ENCODE results near the gene FAM228A.
A peak's percentile ranks its signal among the peaks of the same experiment; 100 is the strongest.
"Not testable (repeated sequence)": the region's sequence is repeated elsewhere in the genome, so short reads cannot be mapped to it uniquely, and the experiment has no call there.

The FAM228A gene

DNA sequence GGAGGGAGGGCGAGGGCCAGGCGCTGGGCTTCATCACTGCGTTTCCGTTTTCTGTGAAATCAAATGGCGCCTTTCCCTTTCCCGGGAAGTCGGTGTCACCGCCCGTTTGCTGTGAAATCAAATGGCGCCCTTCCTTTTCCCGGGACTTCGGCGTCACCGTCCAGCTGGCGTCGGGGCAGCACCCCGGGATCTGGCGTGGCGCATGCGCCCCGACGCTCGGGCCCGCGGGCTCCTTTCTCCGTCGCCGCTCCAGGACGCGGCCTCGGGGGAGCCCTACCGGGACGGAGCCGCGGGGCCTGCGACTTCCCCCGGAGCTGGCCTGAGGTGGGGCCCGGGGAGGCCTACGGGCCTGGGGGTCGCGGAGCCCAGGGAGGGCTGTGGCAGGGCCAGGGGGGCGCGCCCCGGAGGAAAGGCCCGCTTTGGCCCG lies at the start of gene FAM228A:
Gene FAM228A, plus strand, starts transcription at position 203 of the 427 bp plus-strand sequence. CDS start 428 bp downstream, outside the sequence.
- DNase-seq (ENCODE audit: low spot score): no peak

DNA sequence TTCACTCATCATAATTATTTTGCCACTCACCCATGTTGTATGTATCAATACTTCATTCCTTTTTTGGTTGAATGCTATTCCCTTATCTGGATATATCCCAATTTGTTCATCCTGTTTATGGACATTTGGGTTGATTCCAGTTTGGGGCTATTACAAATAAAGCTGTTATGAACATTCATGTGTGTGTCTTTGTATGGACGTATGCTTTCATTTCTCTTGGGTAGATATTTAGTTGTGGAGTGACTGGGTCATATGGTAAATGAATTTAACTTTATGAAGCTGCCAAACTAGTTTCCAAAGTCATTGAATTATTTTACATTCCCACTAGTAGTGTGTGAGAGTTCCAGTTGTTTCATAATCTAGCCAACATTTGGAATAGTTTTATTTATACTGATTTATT lies 48.9 kb upstream of the FAM228A start:
- DNase-seq (ENCODE audit: low spot score): no peak

DNA sequence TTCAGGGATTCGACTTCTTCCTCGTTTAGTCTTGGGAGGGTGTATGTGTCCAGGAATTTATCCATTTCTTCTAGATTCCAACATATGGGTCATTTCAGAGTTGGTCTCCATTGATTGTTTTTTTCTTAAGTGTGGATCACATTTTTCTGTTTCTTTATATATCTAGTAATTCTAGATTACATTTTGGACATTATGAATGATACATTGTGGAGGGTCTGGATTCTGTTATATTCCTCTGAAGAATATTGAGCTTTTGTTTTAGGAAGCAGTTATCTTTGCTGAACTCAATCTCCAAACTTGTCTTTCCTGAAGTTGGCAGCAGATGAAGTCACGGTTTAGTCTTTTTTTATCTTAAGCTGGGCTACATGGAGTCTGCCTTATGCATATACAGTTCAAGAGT lies 42.3 kb upstream of the FAM228A start:
- DNase-seq (ENCODE audit: low spot score): no peak

DNA sequence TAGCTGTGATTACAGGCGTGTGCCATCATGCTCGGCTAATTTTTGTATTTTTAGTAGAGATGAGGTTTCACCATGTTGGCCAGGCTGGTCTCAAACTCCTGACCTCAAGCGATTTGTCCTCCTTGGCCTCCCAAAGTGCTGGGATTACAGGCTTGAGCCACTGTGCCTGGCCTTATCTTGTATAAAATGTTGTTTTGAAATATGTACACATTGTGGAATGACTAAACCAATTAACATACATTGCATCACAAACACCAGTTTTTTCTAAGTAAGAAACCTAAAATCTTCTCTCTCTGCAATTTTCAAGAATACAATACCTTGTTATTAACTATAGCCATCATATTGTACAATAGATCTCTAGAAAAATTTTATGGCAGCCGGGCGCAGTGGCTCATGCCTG lies 34.5 kb upstream of the FAM228A start:
- not testable (repeated sequence) for DNase-seq (ENCODE audit: low spot score)

DNA sequence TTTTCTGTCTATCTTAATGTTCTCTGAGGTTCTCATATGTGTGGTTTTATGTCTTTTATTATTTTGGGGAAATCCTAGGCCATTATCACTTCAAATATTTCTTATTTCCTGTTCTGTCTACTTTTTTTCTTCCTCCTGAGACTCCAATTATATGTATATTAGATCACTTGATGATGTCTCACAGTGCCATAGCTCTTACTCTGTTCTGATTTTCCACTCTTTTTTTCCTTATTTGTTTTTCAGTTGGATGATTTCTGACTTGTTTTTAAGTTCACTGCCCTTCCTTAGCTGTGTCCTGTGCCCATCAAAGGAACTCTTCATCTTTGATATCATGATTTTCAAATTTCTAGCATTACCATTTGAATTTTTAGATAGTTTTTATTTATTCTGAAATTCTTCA lies 27.5 kb upstream of the FAM228A start:
- DNase-seq (ENCODE audit: low spot score): no peak

DNA sequence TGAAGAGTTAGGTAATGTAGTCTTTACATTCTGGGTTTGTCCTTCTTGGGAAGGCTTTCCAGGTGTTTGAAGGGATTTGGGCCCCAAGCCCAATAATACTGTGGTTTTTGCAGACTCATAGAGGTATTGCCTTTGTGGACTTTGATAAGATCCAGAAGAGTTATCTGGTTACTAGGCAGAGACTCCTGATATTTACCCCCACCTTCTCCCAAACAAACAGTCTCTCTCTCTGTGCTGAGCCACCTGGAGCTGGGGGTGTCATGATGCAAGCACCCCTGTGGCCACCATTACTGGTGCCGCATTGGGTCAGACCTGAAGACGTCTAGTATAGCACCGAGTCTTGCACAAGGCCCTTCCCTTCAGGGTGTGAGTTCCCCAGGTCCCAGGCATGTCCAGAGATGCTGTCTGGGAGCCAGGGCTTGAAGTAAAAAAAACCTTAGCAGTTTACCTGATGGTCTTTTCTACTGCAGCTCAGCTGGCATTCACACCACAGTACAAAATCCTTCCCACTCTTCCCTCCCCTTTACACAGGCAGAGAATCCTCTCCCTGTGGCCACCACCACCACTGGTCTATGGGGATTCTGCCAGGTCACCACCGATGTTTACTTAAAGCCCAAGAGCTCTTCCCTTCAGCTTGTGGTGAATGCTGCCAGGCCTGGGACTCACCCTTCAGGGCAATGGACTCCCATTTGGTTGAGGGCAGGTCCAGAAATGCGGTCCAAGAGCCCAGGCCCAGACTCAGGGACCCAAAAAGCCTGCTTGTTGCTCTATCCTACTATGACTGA lies 22.2 kb upstream of the FAM228A start:
- DNase-seq (ENCODE audit: low spot score): no peak

- DNase-seq (ENCODE audit: low spot score): peak; percentile 21
These were observed 21.4 kb upstream of the FAM228A start for GRCh38 chr2:24153478-24153877.

DNA sequence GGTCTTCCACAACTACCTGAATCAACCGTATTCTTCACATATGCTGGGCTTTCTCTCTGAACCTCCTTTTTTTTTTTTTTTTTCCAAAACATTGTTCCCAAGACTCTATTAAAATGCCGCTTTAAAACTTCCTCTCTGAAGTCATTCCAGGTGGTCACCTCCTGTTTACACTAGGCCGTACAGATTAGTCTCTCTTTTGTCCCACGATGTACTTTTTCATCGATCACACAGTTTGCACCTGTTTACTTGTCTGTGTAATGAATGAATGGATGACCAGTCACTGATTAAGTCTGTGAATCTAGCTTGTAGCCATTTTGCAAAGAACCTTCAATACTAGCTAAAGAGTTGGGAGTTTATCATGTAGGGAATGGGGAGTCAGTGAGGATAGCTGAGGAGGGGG lies 16.7 kb upstream of the FAM228A start:
- DNase-seq (ENCODE audit: low spot score): no peak

- no peak for DNase-seq (ENCODE audit: low spot score)
These were observed 15.1 kb upstream of the FAM228A start for GRCh38 chr2:24159708-24160107.

DNA sequence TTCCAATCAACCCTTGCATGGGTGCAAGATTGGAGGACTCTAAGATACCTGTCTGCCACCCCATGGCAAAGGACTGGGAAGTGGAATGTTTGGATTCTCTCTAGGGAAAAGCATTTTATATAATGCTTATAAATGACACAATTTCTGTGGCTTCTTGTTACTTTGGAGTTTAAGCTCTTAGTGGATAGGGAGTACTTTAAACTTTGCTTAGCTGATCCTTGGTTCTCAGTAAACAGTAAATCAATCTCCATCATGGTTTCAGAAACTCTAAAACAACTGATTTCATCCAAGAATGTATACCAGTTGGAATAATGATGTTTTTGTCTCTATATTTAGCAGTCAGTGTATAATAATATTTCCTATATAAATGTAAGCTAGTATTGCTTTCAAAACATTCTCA lies 14.1 kb upstream of the FAM228A start:
- no peak for DNase-seq (ENCODE audit: low spot score)

- no peak for DNase-seq (ENCODE audit: low spot score)
These were observed 12.4 kb upstream of the FAM228A start for GRCh38 chr2:24162494-24162893.

DNA sequence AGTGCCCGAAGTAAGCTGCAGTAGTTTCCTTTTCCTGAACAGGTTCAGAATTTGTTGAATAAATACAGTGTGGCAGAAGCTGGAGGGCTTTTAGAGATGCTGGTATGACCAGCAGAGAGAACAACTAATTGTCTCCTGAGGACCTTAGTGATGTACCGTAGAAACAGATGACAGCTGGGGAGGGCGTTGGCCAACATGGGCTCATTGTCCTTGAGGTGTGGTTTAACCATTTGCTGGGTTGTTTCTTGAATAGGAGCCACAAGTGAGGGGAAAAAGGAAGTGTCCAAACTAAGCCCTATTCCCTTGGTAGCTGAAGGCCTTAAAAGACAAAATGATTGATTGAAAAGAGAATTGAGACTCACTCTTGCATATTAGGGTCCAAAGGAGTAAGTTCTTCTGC lies 11.7 kb upstream of the FAM228A start:
- DNase-seq (ENCODE audit: low spot score): no peak

DNA sequence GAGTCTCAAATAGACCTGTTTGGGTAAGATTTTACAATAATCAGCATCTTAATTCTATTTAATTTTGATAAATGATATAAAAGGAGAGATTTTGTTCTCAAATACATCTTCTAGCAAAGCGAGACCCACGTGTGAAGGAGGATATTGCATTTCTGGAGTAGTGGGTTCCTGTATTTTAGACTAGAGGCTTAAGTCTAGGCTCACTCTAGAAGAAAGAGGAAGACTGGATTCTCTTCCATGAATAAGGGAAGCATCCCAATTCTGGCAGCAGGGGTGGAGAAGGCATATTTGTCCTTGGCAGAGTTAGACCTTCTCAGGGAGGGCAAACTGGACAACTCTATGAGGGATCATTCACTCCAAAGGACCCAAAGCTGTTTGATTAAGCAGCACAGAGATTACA lies 11.3 kb upstream of the FAM228A start:
- DNase-seq (ENCODE audit: low spot score): no peak

GRCh38 chr2:24164416-24164973 lies 10.4 kb upstream of the FAM228A start:
- DNase-seq (ENCODE audit: low spot score): peak; percentile 22

DNA sequence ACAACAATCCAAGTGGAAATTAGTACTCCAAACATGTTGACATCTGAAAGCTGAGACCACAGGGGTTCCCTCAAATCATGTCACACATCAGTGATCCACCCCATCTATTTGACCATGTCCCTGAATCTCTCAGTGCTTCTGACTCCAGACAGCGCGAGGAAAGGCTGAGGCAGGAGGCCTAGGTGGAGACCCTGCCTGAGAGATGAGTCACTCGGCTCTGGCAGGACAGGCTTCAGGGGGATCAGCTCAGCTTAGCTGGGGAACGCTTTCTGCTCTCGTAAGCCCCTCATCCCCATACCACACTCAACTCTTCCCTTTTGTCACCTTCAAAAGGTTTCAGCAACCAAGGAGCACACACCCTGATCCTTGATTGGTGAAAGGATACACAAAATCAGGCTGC lies 5.8 kb upstream of the FAM228A start:
- DNase-seq (ENCODE audit: low spot score): no peak

GRCh38 chr2:24175631-24176187 lies 856 bp downstream of the FAM228A start:
- no peak for DNase-seq (ENCODE audit: low spot score)

- no peak for DNase-seq (ENCODE audit: low spot score)
These were observed 1.5 kb downstream of the FAM228A start for GRCh38 chr2:24176326-24176725.

- DNase-seq (ENCODE audit: low spot score): no peak
These were observed 4.8 kb downstream of the FAM228A start for GRCh38 chr2:24179683-24180082.

DNA sequence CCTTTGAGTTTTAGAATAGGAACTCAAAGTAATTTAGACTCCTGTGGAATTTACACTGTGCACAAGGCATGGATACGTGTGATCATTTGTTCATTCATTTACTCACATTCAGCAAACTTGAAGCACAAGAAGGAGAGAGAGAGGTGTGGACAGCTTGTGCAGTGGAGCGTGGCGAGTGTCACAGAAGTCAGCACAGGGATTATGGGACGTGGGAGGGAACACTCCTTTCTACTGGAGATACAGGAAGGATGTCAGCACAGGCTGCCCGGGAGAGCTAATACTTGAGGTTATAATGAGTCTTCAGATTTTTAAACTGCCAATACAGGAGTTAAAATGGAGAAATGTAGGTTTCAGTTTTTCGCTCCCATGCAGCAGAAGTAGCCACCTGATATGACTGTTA lies 7.0 kb downstream of the FAM228A start:
- no peak for DNase-seq (ENCODE audit: low spot score)

DNA sequence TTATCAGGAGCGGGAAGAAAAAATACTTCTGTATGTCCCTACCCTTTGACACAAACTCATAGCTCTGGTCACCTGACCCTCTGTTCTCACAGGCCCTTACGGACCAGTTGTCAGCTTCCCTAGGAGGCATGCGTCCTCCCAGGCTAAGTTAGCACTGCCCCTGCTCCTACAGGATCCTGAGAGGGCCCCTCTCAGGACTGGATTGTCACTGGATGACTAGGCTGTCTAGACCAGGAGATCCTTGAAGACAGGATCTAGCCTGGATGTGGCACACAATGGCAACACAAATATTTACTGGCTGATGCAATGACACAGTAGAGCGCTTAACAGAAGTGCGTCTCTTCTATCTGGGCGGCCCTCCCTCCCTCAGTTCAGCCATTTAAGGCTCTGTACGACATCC lies 7.7 kb downstream of the FAM228A start:
- DNase-seq (ENCODE audit: low spot score): no peak

GRCh38 chr2:24183366-24184069 lies 8.7 kb downstream of the FAM228A start:
- no peak for DNase-seq (ENCODE audit: low spot score)

DNA sequence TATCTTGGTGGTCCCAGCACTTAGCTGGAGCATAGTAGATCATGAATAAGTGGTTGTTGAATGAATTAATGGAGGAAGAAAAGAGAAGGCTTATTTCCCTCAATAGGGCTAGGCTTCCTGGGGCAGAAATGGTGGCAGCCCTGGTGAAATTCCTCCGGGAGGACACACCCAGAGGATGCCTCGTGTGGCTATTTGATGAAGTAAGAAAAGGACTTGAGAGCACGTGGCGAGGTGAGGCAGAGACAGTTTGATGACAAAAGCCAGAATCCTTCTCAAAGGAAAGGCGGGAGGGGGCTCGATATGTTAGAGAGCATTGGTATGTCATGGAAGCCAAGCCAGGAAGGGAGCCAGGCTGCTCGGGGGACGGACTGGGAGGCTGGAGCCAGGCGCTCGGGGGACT lies 14.7 kb downstream of the FAM228A start:
- DNase-seq (ENCODE audit: low spot score): no peak

DNA sequence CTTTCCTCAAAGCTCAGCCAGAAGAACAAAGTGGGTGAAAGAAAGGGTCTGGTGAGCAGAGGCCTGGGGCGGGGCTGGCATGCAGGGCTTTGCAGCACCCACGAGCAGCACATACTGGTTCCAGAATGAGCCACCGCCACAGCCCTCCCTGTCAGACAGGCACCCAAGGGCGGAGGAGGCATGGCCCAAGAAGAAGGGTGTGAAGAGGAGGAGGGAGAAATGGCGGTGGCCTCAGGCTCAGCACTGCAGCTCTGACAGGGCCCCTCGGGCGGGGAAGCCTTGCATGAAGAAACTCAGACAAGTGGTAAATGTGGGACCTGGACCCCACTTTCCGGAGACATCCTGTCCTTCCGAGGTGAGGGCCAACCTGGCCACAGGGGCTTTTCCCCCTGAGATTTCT lies 15.7 kb downstream of the FAM228A start:
- no peak for DNase-seq (ENCODE audit: low spot score)

Measured in Ammon's horn (tissue), 1 donor.